Stimulated activated CD4-positive, alpha-beta T cell treated with anti-CD3 and anti-CD28 coated beads, Interleukin-2, amount 100 ng/mL, for 24 hours (primary cell): ENCODE data around the gene THSD4.
"Not testable (repeated sequence)": the region's sequence is repeated elsewhere in the genome, so short reads cannot be mapped to it uniquely, and the experiment has no call there.

Experiments used
- DNase-seq, 2 donors: peaks; one replicate each; pipeline ENCODE4 v3.0.0-alpha.2; 2020

Gene THSD4

DNA sequence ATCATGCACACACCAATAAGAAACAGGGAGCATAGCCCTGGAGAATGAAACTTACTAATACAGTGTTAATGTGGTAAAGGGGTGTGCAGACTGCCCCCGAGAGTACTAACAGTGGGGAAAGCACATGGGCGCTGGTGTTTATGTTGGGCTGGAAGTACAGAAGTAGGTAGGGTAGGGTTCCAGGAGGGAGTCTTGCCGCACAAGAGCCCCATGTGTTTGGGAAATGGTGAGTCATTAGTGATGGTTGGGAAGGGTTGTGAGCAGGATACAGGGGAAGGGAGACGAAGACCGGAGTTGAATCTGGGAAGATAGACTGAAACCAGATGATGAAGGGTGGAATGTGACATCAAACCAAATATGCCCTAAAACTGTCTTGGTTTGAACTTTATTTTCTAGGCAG, 117.1 kb downstream of the THSD4 start:
- no peak for DNase-seq

DNA sequence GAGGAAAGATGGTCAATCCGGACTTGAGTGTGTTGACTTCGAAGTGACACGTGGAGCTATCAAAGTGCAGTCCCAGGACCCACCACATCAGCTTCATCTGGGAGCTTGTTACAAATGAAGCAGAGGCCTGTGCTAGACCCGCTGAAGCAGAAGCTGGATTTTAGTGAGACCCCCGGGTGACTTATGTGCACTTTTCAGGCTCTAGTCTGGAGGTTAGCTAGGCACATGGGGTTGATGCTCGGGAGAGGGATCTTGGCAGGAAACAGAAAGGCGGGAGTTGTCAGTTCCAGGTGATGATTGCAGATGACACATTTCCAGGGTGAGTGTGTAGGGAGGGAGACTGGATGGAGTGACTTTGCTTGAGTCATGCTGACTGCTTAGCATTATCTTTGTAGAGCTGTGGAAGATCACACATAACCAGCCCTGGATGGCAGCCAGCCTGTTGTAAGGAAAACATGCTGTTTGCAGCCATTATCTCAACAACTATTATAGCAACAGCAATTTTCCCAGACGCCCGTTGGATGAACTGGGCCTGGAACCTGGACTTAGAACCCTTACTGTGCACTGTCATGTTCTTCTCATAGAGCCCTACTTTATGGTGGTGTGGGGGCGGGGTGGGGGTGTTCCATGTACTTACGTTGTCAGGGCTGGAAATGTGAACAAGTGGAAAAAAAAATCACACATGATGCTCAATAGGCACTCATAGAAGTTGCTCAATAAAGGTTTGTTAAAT, 122.4 kb downstream of the THSD4 start:
- no peak for DNase-seq

DNA sequence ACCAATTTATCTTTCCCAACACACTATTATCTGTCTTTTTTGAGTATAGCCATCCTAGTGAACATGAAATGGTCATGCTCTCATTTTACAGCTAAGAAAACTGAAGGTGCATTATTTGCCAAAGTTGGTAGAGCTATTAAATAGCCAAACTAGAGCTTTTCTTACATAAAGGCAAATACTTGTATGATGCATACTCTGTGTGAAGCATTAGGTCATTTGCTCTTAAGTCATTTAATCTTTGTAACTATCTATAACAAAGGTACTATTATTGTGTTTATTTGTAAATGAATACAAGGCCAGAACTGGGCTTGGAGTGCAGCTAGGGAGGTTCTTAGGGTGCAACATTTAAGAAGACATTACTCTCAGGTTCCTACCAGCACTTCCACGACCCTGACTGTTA, 123.7 kb downstream of the THSD4 start:
- no peak for DNase-seq

DNA sequence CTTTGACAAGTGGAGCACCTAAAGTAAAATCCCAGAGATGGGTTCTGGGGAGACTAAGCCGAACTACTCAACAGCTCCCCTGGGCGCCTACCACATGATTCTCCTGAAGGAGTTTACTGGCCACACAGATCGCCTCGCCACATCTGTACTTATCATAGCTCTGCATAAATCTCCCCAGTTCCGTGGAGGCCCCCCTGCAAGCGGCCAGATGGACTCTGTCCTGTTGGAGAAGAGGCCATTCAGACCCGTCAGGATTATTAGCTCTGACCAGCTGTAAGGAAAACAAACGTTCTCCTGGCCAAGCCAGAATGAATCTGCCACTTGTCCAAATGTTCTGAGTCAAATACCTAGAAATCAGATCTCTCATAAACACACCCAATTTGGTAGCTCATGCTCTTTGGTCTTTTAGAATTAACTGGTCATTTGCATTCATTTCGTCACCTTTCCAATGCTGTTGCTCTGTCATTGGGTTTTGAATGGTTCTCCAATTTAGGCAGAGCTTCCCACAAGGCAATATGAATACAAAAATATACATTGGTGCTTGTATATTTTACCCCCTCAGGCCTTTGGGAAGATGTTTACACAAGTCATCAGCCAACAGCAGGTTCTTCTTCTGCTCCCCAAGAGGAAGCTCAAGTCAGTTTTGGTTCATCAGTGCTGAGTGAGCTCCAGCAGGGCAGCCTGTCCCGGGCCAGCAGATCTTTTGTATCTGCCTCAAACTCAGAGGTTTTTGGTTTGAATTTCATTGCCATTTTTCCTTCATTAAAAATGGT, 124.5 kb downstream of the THSD4 start:
- DNase-seq = no peak

DNA sequence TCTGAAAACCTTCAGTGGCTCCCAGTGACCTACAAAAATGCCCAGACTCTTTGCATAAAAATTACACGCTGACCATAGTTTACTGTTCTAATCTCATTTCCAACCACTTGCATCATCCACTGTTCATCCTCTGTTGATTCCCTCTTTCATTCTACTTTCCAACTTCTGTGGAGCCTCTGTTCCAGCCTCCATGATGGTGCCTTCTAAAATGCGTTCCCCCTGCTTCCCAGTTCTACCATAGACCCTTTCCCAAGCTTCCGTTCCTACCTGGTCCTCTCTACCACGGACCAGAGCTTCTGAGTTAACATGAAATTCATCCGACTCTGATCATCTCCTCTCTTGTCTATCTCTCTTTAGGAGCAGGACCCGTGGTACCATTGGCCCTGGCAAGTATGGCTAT, 127.0 kb downstream of the THSD4 start:
- no peak for DNase-seq

DNA sequence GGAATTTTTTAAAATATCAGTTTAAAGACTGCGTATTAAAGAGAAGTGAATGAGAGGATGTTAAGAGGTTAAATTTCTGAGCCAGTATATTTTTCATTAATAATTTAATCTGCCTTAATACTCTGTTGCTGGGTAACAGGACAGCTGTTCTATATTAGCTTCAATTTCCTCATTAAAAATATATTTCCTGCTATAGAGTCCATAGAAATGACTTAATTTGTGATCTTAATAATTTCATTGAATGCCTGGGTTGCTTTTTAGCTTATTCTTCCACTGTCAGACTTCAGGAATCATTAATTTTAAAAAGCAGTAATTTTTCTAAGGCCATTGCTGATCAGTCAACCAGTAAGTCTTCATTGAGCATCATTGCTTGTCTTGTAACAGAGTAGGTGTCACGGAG, 129.0 kb downstream of the THSD4 start:
- no peak for DNase-seq

DNA sequence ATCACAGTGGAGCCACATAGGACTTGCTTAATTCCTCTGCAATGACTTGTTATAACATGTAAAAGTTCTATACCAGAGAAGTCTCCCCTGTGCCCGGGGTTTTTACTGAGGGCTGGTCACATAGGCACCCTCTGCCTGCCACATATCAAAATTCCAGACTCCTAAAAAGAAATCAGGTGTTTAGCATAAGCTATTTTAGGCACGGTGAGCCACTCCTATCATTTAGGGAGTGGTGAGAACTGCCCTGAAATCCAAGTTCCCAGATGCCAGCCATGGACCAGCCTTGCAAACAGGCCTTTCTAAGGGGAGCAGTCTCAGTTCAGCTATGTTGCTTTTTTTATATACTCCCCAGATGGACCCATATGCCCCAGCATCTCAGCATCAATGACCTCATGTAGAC, 130.3 kb downstream of the THSD4 start:
- no peak for DNase-seq

DNA sequence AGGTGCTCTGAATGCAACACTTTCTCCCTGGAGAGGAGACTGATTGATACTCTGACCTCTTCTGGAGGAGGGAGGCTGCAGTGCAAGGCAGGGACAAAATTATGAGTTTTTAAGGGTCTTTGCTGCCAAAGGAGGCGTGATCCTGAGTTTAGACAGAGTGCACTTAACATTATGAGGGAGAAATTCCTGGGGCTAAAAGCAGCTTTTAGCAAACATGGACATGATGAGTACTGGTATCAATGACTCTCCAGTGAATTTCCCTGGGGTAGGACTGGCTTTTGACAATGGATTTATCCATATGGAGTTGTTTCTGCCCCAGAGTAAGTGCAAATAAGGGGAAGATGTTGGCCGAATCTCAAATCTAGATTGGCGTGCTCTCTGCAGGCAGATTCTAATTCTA, 133.1 kb downstream of the THSD4 start:
- DNase-seq = no peak

DNA sequence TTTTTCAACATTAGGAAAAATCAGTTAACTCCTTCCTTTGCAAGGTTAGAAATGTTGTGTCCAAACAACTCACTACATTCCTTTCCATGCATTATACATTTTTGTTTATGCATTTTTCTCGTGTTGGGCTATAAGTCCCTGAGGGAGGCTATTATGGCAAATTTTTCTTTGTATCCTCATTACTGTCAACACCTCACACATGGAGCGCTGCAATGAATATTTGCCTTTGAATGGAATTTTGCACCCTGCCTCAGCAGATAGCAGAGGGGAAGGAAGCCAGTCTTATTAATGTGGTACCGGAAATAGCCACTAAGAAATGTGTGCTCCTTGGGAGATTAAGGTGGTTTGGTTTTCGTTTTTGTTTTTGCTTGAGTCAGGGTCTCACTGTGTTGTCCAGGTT, 134.7 kb downstream of the THSD4 start:
- DNase-seq = no peak

DNA sequence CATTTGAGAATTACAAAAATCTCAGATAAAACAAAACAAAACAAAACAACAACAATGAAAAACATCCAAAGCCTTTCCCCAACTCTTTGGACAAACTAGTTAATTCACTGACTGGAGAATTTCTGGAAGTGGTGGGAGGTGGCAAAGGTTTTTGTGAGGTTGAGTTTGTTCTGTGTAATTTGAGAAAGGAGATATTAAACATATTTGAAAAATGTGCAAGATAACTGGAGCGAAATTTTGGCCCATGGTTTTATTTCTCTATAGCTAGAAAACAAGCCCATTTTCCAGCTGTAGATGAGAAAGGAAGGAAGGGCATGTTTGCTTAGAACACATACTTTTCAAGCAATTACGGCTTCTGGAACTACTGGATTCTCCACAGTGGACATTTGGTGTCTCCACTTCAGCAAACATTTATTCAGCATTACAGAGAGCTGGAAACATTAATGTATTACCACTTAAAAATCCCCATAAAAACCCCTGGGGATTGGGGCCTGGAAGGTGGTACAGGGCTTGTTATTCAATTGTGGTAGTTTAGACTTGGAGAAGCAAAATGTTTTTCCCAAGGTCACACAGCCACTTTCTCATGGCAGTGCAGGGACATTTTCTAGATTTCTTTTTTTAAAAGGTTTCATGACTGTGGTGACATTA, 135.8 kb downstream of the THSD4 start:
- DNase-seq = no peak

DNA sequence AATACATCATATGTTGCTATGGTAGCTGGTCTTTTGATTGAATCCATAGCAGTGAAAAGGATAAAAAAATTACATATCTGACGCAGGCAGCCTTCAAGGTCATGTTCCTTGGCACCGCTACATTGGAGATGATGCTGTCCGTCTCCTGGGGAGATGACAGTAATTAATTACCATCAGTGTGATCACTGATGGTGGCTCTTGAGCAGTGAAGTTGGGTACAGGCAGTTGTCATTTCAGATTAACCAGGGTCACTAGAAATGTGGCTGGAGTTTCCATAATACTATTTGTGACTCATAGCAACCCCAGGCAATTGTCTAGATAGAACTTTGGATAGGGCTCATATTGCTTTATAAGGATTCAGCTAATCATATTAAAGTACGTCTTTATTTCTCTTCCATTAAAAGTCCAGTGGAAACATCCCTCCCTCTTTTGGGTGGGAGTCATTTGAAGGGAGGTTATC, 136.3 kb downstream of the THSD4 start:
- no peak for DNase-seq

DNA sequence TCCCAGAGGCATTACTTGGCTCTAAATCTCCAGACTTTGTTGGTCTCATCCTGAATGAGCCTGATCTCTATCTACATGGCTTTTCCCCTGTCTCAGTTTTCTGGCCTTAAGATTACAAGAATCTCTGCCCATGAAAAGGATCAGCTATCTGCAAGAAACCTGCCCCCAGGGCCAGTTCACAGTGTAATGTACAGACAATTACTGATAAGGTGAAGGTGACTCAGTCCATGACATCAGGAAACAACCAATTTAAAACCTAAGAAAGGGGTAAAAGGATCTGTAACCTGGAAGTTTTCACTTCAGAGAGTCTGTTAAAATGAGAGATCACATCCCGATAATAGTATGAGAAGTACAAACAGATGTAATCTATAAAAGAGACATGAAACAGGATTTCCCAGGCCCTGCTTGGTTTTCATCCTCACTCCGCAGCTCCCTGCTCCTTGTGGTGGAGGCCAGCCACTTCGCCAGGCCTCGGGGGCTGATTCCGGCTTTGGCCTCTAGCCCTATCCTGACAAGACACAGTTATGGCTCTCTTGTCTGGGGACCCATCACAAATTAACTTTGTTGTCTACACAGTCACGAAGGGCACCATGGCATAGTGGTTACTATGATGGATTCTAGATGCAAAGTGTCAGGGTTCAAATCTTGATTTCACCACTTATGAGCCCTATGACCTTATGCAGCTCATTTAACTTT, 136.9 kb downstream of the THSD4 start:
- no peak for DNase-seq

DNA sequence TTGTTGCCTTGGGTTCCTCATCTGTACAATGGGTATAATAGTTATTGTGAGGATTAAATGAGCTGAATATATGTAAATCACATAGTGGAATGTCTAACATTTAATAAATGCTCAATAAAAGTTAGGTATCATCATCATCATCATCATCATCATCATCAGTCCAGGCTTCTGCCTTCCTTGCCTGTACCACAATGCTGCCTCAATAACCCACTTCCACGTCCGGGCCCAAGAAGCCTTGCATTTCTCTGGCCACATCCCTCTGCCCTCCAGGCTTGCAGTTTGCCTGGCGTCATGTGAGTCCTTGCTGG, 137.4 kb downstream of the THSD4 start:
- no peak for DNase-seq

DNA sequence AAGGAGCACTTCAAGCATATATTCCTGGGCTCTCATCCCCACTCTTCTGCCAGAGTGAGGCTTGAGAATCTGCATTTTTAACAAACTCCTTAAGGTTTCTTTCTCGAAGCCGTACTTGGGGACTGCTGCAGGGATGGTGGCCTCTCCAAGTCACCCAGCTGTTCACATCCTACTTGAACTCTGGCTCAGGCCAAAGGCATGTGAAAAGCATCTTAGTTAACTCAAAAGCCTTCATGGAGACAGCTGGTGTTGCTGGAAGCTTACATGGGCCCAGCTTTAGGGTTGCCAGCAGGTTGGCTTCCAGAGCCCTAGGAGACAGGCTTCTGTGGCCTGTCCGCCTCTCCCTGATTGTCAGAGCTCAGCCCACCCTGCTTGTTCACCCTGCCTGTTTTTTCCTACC, 139.2 kb downstream of the THSD4 start:
- DNase-seq = no peak

DNA sequence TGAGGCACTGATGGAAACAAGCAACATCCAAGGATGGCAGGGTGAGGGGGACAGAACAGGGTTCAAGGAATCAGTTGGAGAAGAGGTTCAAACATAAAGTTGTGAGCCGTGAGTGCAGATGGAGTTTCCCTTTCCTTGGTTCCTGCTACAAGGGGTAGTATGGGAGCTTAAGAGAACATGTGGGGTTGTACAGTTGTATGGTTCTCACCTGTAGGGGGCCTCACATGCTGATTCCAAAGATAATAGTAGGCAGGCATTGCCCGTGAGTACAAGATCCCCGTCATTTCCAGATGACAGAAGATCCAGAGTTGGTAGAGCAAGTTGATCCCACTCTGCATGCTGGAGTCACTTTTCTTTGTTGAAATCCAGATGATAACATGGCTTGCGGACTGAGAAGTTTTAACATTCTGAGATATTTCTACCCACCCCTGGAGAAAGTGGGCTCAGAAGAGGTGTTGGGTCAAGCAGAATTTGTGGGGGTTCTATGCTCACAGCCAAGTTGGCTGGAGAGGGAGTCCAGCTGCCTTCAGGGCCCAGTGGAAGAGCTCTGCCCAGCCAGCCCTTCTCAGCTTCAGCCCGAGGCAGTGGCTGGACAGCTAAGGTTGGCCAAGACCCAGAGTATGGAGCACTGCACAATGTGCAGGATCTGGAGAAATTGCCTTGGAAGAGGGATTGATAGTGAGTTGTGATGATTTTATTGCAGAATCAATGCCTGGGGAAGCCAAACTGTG, 141.8 kb downstream of the THSD4 start:
- no peak for DNase-seq

DNA sequence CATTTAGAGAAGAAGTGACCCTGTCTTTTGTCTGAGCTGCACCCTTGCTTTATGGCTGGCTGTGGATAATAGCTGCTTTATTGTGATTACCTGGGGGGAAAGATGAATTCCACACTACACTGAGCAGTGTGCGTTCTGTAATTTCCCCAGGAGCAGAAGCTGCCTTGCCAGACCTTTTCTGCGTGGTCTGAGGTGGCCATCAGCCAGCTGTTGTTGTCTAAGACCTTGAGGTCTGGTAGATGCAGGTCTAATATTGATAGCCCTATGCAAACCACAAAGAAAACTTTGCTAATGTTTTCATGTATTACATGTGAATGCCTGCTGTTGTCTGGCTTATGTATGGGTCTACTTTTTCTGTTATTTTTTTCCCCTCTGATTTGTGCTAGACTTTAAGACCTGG, 144.6 kb downstream of the THSD4 start:
- no peak for DNase-seq

DNA sequence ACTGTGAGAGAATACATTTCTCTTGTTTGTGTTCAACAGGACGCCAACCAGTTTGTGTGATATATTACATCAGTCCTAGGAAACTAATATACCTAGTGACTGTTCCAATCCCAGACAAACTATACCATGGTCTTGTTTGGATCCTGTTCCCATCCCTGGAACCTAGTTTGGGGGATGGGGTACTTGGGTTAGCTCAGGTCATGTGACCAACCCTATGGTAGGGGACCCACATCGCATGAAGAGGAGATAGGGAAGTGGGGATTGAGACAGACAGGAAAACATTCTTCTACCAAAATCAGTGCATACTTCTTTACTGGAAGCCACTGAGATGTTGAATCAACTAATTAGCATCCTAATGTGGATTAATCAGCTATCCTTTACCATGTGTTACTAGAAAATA, 146.1 kb downstream of the THSD4 start:
- no peak for DNase-seq

DNA sequence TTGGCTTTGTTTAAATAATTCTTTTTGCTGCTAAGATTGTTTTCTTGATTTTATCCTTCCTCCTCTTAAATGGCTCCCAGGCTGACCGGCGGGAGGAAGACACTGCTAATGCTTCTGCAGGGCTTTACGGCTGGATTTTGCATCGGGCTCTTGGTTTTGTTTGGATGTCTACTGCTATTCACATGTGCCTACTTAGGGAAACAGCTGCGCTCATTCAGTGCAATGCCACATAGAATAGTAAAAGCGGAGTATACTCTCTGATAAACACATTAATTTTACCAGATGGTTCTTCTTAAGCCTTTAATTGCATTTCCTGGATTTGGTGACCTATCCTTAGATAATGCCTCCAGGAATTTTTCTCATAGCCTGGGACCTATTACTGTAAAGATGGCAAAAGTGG, 146.6 kb downstream of the THSD4 start:
- DNase-seq = no peak

DNA sequence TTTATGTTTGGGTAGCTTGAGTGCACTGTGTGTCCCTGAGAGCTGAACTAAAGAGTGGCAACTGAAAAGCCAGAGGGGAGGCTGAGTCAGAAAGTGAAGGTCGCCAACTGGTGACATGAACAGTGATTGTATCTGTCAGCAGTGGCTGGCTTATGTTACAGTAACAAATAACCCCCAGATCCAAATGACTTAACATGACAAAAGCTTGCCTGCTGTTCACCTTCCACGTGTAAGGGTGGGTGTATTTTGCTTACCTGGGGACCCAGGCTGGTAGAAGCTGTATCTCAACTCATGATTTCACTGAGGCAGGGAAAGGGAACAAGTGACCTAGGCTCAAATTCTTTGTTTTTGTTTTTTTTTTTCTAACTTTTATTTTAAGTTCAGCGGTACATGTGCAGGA, 147.3 kb downstream of the THSD4 start:
- no peak for DNase-seq

DNA sequence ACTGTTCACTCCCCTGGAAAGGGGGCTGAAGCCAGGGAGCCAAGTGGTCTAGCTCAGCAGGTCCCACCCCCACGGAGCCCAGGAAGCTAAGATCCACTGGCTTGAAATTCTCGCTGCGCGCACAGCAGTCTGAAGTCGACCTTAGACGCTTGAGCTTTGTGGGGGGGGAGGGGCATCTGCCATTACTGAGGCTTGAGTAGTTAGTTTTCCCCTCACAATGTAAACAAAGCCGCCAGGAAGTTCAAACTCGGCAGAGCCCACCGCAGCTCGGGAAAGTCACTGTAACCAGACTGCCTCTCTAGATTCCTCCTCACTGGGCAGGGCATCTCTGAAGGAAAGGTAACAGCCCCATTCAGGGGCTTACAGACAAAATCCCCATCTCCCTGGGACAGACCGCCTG, 150.3 kb downstream of the THSD4 start:
- DNase-seq = not testable (repeated sequence)

DNA sequence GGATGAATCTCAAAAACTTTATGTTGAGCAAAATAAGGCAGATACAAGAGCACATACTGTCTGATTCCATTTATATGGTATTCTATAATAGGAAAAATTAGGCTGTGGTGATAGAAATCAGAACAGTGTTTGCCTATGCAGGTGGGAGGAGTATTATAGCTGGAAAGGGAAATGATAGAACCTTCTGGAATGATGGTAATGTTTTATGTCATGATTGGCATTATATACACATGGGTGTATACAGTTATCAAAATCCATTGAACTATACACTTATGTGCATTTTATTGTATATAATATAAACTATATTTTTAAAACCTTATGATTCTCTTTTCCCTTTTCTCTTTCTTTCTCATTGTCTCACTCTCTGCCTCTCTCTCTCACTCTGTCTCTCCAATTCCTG, 156.1 kb downstream of the THSD4 start:
- DNase-seq = no peak

DNA sequence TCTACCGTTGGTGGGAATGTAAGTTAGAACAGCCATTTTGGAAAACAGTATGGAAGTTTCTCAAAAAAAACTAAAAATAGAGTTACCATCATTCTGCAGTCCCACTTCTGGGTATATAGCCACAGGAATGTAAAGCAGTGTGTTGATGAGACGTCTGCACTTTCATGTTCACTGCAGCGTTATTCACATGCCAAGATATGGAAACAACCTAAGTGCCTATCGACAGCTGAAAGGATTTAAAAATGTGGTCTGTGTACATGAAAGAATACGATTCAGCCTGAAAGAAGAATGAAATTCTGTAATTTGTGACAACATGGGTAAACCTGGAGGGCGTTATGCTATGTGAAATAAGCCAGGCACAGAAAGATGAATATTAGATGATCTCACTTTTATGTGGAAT, 157.7 kb downstream of the THSD4 start:
- DNase-seq = no peak
